ENCODE data around the gene MAGEA2.

- TF ChIP-seq TAF1 (IDR thresholded peaks at IDR 0.05; ENCODE audit: low read depth, low read length) = no peak
- no peak for TF ChIP-seq POLR2AphosphoS5 (IDR thresholded peaks at IDR 0.05; ENCODE audit: low read depth, low read length)
- no peak for TF ChIP-seq POLR2A (IDR thresholded peaks at IDR 0.05; ENCODE audit: low read depth, low read length)
- no peak for TF ChIP-seq SPI1 (IDR thresholded peaks at IDR 0.05; ENCODE audit: low read depth, low read length)
- TF ChIP-seq POU2F2 (IDR thresholded peaks at IDR 0.05; ENCODE audit: low read depth, low read length) = no peak
- no peak for TF ChIP-seq PAX5 (IDR thresholded peaks at IDR 0.05; ENCODE audit: insufficient read depth, low read length, severe bottlenecking)
Observed at GRCh38 chrX:152725409-152725808, 28.2 kb downstream of the MAGEA2 start.

Measured in GM12891 (cell line).